SU-DHL-6 (cell line): ENCODE measurements around the gene DCAF8L2.
"Not testable (repeated sequence)": the region's sequence is repeated elsewhere in the genome, so short reads cannot be mapped to it uniquely, and the experiment has no call there.

Source experiments
- H2AFZ ChIP-seq: fragments of 200-600 bp; sonication (generic); 2 replicates; pipeline ENCODE4 v1.6.1; 2014; ENCODE audit warnings: low read depth, mild to moderate bottlenecking, moderate library complexity, mixed read lengths, antibody characterized with exemption, low read length; ENCODE audit not compliant: severe bottlenecking
- H3F3A ChIP-seq: fragments of 200-600 bp; shearing (Covaris generic); 2 replicates; pipeline ENCODE4 v1.6.0; 2016; ENCODE audit warnings: antibody characterized with exemption, mild to moderate bottlenecking; ENCODE audit not compliant: insufficient read depth
- H3K27ac ChIP-seq: fragments of 200-600 bp; sonication (generic); 2 replicates; pipeline ENCODE4 v1.5.1; 2016; ENCODE audit warnings: low read depth, mild to moderate bottlenecking, low read length, moderate library complexity, mixed read lengths
- H3K27me3 ChIP-seq: fragments of 200-600 bp; sonication (generic), shearing (Covaris generic); 2 replicates; pipeline ENCODE4 v1.6.0; 2014; ENCODE audit warnings: mild to moderate bottlenecking, low read length
- H3K36me3 ChIP-seq: fragments of 200-600 bp; sonication (generic); 2 replicates; pipeline ENCODE4 v1.6.1; 2014; ENCODE audit warnings: mild to moderate bottlenecking, low read length, mixed read lengths
- H3K4me2 ChIP-seq: fragments of 300-600, 200-600 bp; shearing (Covaris generic), sonication (generic); 2 replicates; pipeline ENCODE4 v1.6.0; 2014; ENCODE audit warnings: low read length, low read depth, mild to moderate bottlenecking; ENCODE audit not compliant: poor library complexity, severe bottlenecking
- H3K4me3 ChIP-seq: fragments of 200-600 bp; sonication (generic); 2 replicates; pipeline ENCODE4 v1.5.1; 2014; ENCODE audit warnings: antibody characterized with exemption, low read length, mild to moderate bottlenecking, mixed read lengths; ENCODE audit not compliant: insufficient read depth, poor library complexity, severe bottlenecking
- H3K79me2 ChIP-seq: fragments of 200-600 bp; sonication (generic); 2 replicates; pipeline ENCODE4 v1.6.1; 2014; ENCODE audit warnings: mild to moderate bottlenecking, low read length, moderate library complexity; ENCODE audit not compliant: insufficient read depth
- H3K9ac ChIP-seq: fragments of 200-600 bp; sonication (generic); 2 replicates; pipeline ENCODE4 v1.7.0; 2014; ENCODE audit warnings: mild to moderate bottlenecking, low read length
- H3K9me2 ChIP-seq: fragments of 200-600 bp; sonication (generic); replicated peaks from 2 replicates; pipeline ENCODE4 v1.6.1; 2014; ENCODE audit warnings: low read length; ENCODE audit not compliant: insufficient read depth
- H3K9me3 ChIP-seq: fragments of 200-600 bp; sonication (generic); 2 replicates; pipeline ENCODE4 v1.6.1; 2014; ENCODE audit warnings: low read length, mixed read lengths; ENCODE audit not compliant: insufficient read depth
- H4K20me1 ChIP-seq: fragments of 200-600 bp; sonication (generic); 2 replicates; pipeline ENCODE4 v1.6.1; 2014; ENCODE audit warnings: low read depth, mild to moderate bottlenecking, antibody characterized with exemption, low read length, moderate library complexity, mixed read lengths
- CTCF ChIP-seq: fragments of 200-600 bp; sonication (generic); IDR thresholded peaks from one replicate; pipeline ENCODE4 v1.5.1; 2017; ENCODE audit warnings: antibody characterized with exemption, mild to moderate bottlenecking, low read length, moderate library complexity; ENCODE audit not compliant: insufficient read depth, poor library complexity, severe bottlenecking
- EZH2phosphoT487 ChIP-seq: fragments of 200-600 bp; sonication (generic), shearing (Covaris generic); conservative IDR thresholded peaks from 2 replicates; pipeline ENCODE4 v1.6.1; 2018; ENCODE audit warnings: mild to moderate bottlenecking, antibody characterized with exemption, low read length, moderate library complexity, mixed read lengths

The DCAF8L2 gene

DNA sequence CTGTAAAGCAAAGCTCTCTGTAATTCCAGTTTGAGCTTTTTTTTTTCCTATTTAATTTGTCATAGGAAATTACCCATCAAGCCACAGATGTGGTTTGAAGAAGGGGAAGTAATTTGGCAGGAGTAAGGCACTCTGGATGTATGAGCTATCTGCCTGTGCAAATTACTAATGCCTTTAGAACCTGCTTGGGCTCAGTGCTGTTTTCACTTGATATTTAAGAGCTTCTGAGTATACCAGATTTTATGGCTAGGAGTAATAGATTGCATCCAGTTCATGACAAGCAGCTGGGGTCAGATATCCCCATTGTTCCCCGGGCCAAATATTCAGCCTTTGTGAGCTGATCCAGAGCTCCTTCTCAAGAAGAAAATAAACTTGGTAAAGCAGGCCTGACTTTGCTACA is 89.1 kb downstream of the DCAF8L2 start:
- Histone ChIP-seq H3K79me2 (no peaks in the 10 kb centered on the region), H3K27ac (no peak overlapping the region), H3K4me3 (no peak overlapping the region), H3K9ac (no peak overlapping the region), H2AFZ (no peak overlapping the region), H3K36me3 (no peaks in the 10 kb centered on the region), H3K9me3 (no peaks in the 10 kb centered on the region), H3K9me2 (no peaks in the 10 kb centered on the region), H3K4me2 (no peak overlapping the region), H3F3A (no peaks in the 10 kb centered on the region), H3K27me3 (no peaks in the 10 kb centered on the region), H4K20me1 (no peaks in the 10 kb centered on the region)
- TF ChIP-seq EZH2phosphoT487 (no peak), CTCF (no peak)

- Histone ChIP-seq H3K4me3 (no peak overlapping the region), H3K36me3 (no peaks in the 10 kb centered on the region), H3K27me3 (no peaks in the 10 kb centered on the region), H3K79me2 (no peaks in the 10 kb centered on the region), H3K9me3 (no peaks in the 10 kb centered on the region), H2AFZ (no peak overlapping the region), H4K20me1 (no peaks in the 10 kb centered on the region), H3K9me2 (no peaks in the 10 kb centered on the region), H3K27ac (no peak overlapping the region), H3K9ac (no peak overlapping the region), H3K4me2 (no peak overlapping the region), H3F3A (no peaks in the 10 kb centered on the region)
- no peak for TF ChIP-seq EZH2phosphoT487
- TF ChIP-seq CTCF: no peak
Measured at GRCh38 chrX:27680726-27681125, 90.6 kb downstream of the DCAF8L2 start.

DNA sequence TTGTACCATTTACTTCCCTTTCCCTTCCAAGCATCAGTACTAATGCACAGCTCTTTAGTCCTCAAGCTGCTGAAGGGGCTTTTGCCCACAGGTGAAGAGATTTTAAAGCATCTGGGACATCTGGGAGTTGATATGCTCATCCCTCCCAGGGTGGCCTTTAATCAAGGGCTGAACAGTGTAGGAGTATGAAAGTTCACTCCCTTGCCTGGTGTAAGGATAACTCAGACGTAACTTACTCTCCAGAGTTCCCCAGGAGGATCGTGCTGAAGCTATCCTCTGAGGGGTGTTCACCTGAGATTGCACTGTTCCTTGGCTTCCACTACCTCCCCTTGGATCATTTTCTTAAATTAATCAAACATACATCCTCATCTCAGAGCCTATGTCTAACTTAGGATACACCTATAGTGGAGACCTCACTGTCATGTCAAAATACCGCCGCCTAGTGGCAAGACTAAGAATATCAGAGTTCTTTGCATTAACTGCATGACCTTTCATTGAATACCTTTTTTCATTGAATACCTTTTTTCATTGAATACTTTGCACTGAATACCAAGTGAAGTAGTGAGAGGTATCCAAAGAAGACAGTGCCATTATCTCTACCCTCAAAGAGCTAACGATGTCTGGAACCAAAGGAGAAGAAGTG is 93.5 kb downstream of the DCAF8L2 start:
- H3K9ac ChIP-seq: not testable (repeated sequence)
- TF ChIP-seq CTCF: peak; percentile 24

More for the DNA sequence above, 93.5 kb downstream of the DCAF8L2 start:
- H3K27me3 ChIP-seq, H3K36me3 ChIP-seq, H3K4me3 ChIP-seq, H3K9me3 ChIP-seq, H2AFZ ChIP-seq, H4K20me1 ChIP-seq, H3K4me2 ChIP-seq, H3K27ac ChIP-seq, H3K9me2 ChIP-seq, H3K79me2 ChIP-seq, H3F3A ChIP-seq: not testable (repeated sequence)
